ENCODE results near the gene WASF2. TPM values are rescaled to one million over a fixed set of nuclear protein-coding genes. Genes with fewer than 3 reads are reported as not detected.

Gene WASF2
- total and polyA plus RNA-seq, 2 of the 4 experiments (the other 2 are of a cell fraction), result 7.9 to 45.4 TPM

DNA sequence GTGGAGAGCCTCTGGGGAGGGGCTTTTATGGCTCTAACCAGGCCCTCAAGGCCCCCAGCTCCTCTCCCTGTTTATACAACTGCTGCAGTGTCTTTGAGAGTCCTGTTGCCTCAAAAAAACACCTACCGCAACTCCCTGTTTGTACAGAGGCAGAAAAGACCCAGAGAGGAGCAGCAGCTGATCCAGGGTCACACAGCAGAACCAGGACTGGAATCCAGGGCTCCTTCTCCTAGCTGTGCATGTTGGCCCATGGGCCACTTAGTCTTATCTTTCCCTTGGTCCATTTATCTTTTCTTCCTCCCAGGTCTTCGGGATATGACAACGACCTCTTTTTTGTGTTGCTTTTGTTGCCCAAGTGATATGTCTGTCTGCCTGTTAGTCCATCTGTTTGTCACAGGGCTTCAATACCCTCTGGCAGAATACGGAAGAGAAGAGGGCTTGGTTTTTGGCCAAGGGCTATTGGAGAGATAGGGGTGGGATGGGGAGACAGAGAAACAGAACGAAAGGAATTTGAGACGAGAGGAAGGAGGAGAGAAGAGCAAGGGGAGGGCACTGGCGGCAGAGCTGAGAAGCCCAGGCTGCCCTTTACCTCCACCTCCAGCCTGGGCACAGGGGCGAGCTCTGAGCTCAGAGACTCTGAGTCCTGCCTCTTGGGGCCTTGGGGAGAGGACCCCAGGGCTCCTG lies 33.5 kb upstream of the WASF2 start:
- in situ Hi-C loops (cut with MboI; ENCODE audit: low sequenced_read_pairs), result no loop called here
- H3K9me3 ChIP-seq (ENCODE audit: control insufficient read depth, insufficient read depth, low read length), result no peaks in the 10 kb centered on the region
- intact Hi-C loops (cut with micrococcal nuclease), result no loop called here
- H4K91ac ChIP-seq (ENCODE audit: insufficient read depth, low read depth, low read length), result peak overlapping the region; percentile 34; the same call in 1 of the 2 replicates
- H3K23ac ChIP-seq (ENCODE audit: low read depth, low read length), result 0 out of 2 replicates have a peak overlapping the region, but pooled peaks have one; percentile 21
- 0 out of 2 replicates have a peak overlapping the region, but pooled peaks have one; percentile 5 for H2BK120ac ChIP-seq (ENCODE audit: low read depth, low read length)
- H3K9ac ChIP-seq (ENCODE audit: low read depth, low read length), result no peak overlapping the region
- DNase-seq (no peak), ATAC-seq (ENCODE audit: low read depth) (no peak)
- no peaks in the 10 kb centered on the region for H4K20me1 ChIP-seq (ENCODE audit: insufficient read depth, low read length)
- H3K14ac ChIP-seq (replicated peaks; ENCODE audit: low read depth, low read length), result peak overlapping the region; percentile 61; the same call in 1 of the 2 replicates
- H2BK15ac ChIP-seq (ENCODE audit: low read depth, low read length), result 0 out of 3 replicates have a peak overlapping the region, but pooled peaks have one; percentile 11
- H3K4me1 ChIP-seq (ENCODE audit: control insufficient read depth, insufficient read depth, low read length), result peaks cover 31% of the 10 kb centered on the region
- BruUV-seq (replicated peaks), result no TSS peak
- H2BK20ac ChIP-seq (ENCODE audit: low read depth, low read length), result no peak overlapping the region; the same call in 1 of the 2 replicates
- 71% methylated on average over 1 of the region's 8 CpGs; no CpG with 5 or more reads in 1 of the 2 experiments for WGBS, 2 experiments (ENCODE audit: extremely low coverage in 2 of 2, insufficient read length in 1 of 2)
- TF ChIP-seq RAD21 (IDR thresholded peaks at IDR 0.05; ENCODE audit: low read length) (no peak), MXI1 (IDR thresholded peaks at IDR 0.05; ENCODE audit: borderline replicate concordance, low read depth, low read length) (no peak), POLR2A (IDR thresholded peaks at IDR 0.05; ENCODE audit: low read depth, low read length) (no peak), FOS (IDR thresholded peaks at IDR 0.05; ENCODE audit: low read depth, low read length) (no peak), RFX5 (IDR thresholded peaks at IDR 0.05; ENCODE audit: low read depth, low read length) (no peak), MAZ (IDR thresholded peaks at IDR 0.05; ENCODE audit: borderline replicate concordance, low read depth, low read length) (no peak), RCOR1 (IDR thresholded peaks at IDR 0.05; ENCODE audit: insufficient replicate concordance, low read length) (no peak), CEBPB (IDR thresholded peaks at IDR 0.05; ENCODE audit: low read depth, low read length) (no peak), NFE2L2 (IDR thresholded peaks at IDR 0.05; ENCODE audit: low read depth, low read length) (no peak), BHLHE40 (IDR thresholded peaks at IDR 0.05; ENCODE audit: low read depth, low read length) (no peak), CHD1 (IDR thresholded peaks at IDR 0.05; ENCODE audit: low read depth, low read length) (no peak)
- TF ChIP-seq, protein P1, sequence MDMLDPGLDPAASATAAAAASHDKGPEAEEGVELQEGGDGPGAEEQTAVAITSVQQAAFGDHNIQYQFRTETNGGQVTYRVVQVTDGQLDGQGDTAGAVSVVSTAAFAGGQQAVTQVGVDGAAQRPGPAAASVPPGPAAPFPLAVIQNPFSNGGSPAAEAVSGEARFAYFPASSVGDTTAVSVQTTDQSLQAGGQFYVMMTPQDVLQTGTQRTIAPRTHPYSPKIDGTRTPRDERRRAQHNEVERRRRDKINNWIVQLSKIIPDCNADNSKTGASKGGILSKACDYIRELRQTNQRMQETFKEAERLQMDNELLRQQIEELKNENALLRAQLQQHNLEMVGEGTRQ (IDR thresholded peaks at IDR 0.05; ENCODE audit: low read depth, low read length), result no peak
- TF ChIP-seq, protein P2, sequence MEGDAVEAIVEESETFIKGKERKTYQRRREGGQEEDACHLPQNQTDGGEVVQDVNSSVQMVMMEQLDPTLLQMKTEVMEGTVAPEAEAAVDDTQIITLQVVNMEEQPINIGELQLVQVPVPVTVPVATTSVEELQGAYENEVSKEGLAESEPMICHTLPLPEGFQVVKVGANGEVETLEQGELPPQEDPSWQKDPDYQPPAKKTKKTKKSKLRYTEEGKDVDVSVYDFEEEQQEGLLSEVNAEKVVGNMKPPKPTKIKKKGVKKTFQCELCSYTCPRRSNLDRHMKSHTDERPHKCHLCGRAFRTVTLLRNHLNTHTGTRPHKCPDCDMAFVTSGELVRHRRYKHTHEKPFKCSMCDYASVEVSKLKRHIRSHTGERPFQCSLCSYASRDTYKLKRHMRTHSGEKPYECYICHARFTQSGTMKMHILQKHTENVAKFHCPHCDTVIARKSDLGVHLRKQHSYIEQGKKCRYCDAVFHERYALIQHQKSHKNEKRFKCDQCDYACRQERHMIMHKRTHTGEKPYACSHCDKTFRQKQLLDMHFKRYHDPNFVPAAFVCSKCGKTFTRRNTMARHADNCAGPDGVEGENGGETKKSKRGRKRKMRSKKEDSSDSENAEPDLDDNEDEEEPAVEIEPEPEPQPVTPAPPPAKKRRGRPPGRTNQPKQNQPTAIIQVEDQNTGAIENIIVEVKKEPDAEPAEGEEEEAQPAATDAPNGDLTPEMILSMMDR (conservative IDR thresholded peaks at IDR 0.05; ENCODE audit: low read depth, low read length), result no peak
- TF ChIP-seq, protein P3, sequence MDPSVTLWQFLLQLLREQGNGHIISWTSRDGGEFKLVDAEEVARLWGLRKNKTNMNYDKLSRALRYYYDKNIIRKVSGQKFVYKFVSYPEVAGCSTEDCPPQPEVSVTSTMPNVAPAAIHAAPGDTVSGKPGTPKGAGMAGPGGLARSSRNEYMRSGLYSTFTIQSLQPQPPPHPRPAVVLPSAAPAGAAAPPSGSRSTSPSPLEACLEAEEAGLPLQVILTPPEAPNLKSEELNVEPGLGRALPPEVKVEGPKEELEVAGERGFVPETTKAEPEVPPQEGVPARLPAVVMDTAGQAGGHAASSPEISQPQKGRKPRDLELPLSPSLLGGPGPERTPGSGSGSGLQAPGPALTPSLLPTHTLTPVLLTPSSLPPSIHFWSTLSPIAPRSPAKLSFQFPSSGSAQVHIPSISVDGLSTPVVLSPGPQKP (IDR thresholded peaks at IDR 0.05; ENCODE audit: borderline replicate concordance, low read depth, low read length), result no peak
- CTCF ChIA-PET, result interaction anchor here (1.3 kb wide), 2 partner anchors 34 to 83 kb away, joined by 3 read pairs; no protein-coding TSS in a partner anchor
- peak overlapping the region; percentile 22; the same call in 1 of the 2 replicates for H4K5ac ChIP-seq (ENCODE audit: low read depth, low read length)
- H3K4me3 ChIP-seq (ENCODE audit: insufficient read depth, low read depth, low read length), result no peak overlapping the region
- POLR2A ChIA-PET (ENCODE audit: unreplicated experiment), result no interaction called here
- H2AK5ac ChIP-seq (ENCODE audit: low read depth, low read length), result 0 out of 2 replicates have a peak overlapping the region, but pooled peaks have one; percentile 56
- H2BK5ac ChIP-seq (ENCODE audit: low read depth, low read length, poor library complexity, severe bottlenecking), result no peak overlapping the region
- dilution Hi-C loops (cut with HindIII; ENCODE audit: low sequenced_read_pairs, unreplicated experiment), result no loop called here
- H3K56ac ChIP-seq (ENCODE audit: extremely low read depth, insufficient read depth, low read length), result no peak overlapping the region
- H3K79me1 ChIP-seq (ENCODE audit: low read depth in 1 of 2, low read length in 2 of 2), result peaks cover 0 to 13% of the 10 kb centered on the region in 2 experiments; a peak in 2 of 4 replicates
- H3K18ac ChIP-seq (ENCODE audit: low read depth, low read length), result no peak overlapping the region
- H3K4ac ChIP-seq (ENCODE audit: low read depth, low read length), result peak overlapping the region; percentile 66
- H3K9me1 ChIP-seq (ENCODE audit: insufficient read depth, low read length), result peaks cover 15% of the 10 kb centered on the region
- no peaks in the 10 kb centered on the region for H3K27me3 ChIP-seq (ENCODE audit: control insufficient read depth, insufficient read depth, low read length)
- peak overlapping the region; percentile 59 to 72; a peak in 2 of 4 replicates for H4K8ac ChIP-seq (ENCODE audit: low read depth in 2 of 2, low read length in 2 of 2)
- H3K27ac ChIP-seq (ENCODE audit: insufficient read depth, low read length), result no peak overlapping the region
- H2AFZ ChIP-seq (replicated peaks; ENCODE audit: low read length, poor library complexity), result peak overlapping the region; percentile 79
- no peak overlapping the region for H3K4me2 ChIP-seq (ENCODE audit: low read depth, low read length)
- peak overlapping the region; percentile 15 for H2AK9ac ChIP-seq (replicated peaks; ENCODE audit: low read depth, low read length, poor library complexity)
- H3K36me3 ChIP-seq (ENCODE audit: control insufficient read depth, insufficient read depth, low read length), result no peaks in the 10 kb centered on the region
